Measurements from ENCODE around the gene RBMS3. TPM values are rescaled to one million over a fixed set of nuclear protein-coding genes. Genes with fewer than 3 reads are reported as not detected.

Gene RBMS3
- total and polyA plus RNA-seq, 2 experiments from 2014 or later: 3.2 to 7.4 TPM

DNA sequence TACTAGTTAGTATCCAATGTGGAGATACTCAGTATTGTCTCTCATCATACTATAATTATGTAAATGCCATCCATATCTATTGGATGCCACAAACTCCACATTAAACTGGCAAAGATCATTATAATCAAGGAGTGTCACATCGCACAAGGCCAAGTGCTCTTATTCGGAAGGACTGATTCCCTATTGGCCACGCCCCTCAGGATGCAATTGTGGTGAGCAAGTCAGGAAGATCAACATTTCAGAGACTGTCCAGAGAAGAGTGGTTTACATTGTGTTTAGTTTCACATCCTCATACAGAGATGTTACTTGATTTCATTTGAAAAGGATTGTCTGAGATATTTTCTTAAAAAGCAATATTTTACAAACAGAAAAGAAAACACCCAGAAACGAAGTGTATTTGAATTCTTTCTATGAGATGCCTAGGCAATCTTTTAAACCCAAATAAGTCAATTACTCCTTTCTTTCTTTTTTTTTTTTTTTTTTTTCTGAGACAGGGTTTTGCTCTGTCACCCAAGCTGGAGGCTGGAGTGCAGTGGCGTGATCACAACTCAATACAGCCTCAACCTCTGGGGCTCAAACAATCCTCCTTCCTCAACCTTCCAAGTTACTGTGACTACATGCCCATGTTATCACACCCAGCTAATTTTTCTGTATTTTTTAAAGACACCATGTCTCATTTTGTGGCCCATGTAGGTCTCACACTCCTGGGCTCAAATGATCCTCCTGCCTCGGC lies 369.1 kb downstream of the RBMS3 start:
- H3F3A ChIP-seq (replicated peaks; ENCODE audit: low read depth): no peaks in the 10 kb centered on the region
- DNase-seq (ENCODE audit: low spot score) (no peak), ATAC-seq (no peak)
- H3K4me1 Mint-ChIP-seq: peaks cover 2% of the 10 kb centered on the region
- H3K36me3 Mint-ChIP-seq (ENCODE audit: low read depth): no peaks in the 10 kb centered on the region
- H3K27me3 ChIP-seq (ENCODE audit: insufficient read depth): no peaks in the 10 kb centered on the region
- no peaks in the 10 kb centered on the region for H3K27me3 Mint-ChIP-seq (ENCODE audit: insufficient read depth, low read depth, poor library complexity)
- no peak overlapping the region for H3K27ac Mint-ChIP-seq
- no peaks in the 10 kb centered on the region for H3K36me3 ChIP-seq (ENCODE audit: insufficient read depth)
- no peak for TF ChIP-seq ZNF462 (CRISPR knock-in tag; IDR thresholded peaks at IDR 0.05)
- no peak for TF ChIP-seq CREB1 (CRISPR knock-in tag; IDR thresholded peaks at IDR 0.05; ENCODE audit: low read depth)
- TF ChIP-seq, protein P1, sequence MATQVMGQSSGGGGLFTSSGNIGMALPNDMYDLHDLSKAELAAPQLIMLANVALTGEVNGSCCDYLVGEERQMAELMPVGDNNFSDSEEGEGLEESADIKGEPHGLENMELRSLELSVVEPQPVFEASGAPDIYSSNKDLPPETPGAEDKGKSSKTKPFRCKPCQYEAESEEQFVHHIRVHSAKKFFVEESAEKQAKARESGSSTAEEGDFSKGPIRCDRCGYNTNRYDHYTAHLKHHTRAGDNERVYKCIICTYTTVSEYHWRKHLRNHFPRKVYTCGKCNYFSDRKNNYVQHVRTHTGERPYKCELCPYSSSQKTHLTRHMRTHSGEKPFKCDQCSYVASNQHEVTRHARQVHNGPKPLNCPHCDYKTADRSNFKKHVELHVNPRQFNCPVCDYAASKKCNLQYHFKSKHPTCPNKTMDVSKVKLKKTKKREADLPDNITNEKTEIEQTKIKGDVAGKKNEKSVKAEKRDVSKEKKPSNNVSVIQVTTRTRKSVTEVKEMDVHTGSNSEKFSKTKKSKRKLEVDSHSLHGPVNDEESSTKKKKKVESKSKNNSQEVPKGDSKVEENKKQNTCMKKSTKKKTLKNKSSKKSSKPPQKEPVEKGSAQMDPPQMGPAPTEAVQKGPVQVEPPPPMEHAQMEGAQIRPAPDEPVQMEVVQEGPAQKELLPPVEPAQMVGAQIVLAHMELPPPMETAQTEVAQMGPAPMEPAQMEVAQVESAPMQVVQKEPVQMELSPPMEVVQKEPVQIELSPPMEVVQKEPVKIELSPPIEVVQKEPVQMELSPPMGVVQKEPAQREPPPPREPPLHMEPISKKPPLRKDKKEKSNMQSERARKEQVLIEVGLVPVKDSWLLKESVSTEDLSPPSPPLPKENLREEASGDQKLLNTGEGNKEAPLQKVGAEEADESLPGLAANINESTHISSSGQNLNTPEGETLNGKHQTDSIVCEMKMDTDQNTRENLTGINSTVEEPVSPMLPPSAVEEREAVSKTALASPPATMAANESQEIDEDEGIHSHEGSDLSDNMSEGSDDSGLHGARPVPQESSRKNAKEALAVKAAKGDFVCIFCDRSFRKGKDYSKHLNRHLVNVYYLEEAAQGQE (IDR thresholded peaks at IDR 0.05; ENCODE audit: unreplicated experiment): no peak
- no peak for TF ChIP-seq ETS1 (IDR thresholded peaks at IDR 0.05)
- TF ChIP-seq POLR2AphosphoS5 (IDR thresholded peaks at IDR 0.05; ENCODE audit: low read depth): no peak
- no peak for TF ChIP-seq EZH2 (IDR thresholded peaks at IDR 0.05; ENCODE audit: low read depth, unreplicated experiment)
- TF ChIP-seq ZNF331 (CRISPR knock-in tag; IDR thresholded peaks at IDR 0.05; ENCODE audit: low read depth): no peak
- TF ChIP-seq, protein P2, sequence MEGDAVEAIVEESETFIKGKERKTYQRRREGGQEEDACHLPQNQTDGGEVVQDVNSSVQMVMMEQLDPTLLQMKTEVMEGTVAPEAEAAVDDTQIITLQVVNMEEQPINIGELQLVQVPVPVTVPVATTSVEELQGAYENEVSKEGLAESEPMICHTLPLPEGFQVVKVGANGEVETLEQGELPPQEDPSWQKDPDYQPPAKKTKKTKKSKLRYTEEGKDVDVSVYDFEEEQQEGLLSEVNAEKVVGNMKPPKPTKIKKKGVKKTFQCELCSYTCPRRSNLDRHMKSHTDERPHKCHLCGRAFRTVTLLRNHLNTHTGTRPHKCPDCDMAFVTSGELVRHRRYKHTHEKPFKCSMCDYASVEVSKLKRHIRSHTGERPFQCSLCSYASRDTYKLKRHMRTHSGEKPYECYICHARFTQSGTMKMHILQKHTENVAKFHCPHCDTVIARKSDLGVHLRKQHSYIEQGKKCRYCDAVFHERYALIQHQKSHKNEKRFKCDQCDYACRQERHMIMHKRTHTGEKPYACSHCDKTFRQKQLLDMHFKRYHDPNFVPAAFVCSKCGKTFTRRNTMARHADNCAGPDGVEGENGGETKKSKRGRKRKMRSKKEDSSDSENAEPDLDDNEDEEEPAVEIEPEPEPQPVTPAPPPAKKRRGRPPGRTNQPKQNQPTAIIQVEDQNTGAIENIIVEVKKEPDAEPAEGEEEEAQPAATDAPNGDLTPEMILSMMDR (conservative IDR thresholded peaks at IDR 0.05; ENCODE audit: low read depth in 2 of 2): no peak
- TF ChIP-seq JUNB (IDR thresholded peaks at IDR 0.05; ENCODE audit: unreplicated experiment): no peak
- no peak for TF ChIP-seq EZH2phosphoT487 (IDR thresholded peaks at IDR 0.05; ENCODE audit: unreplicated experiment)
- no peak for TF ChIP-seq ZNF114 (CRISPR knock-in tag; IDR thresholded peaks at IDR 0.05)
- no peak for TF ChIP-seq NANOG (IDR thresholded peaks at IDR 0.05; ENCODE audit: borderline replicate concordance)
- no peak for TF ChIP-seq STAT1 (IDR thresholded peaks at IDR 0.05; ENCODE audit: unreplicated experiment)
- H3K4me3 ChIP-seq: no peak overlapping the region
- peaks cover 10% of the 10 kb centered on the region; the same call in 1 of the 2 replicates for H3K4me1 ChIP-seq (ENCODE audit: insufficient read depth)
- no peak overlapping the region for H3K4me2 ChIP-seq
- no peak overlapping the region for H3K27ac ChIP-seq (ENCODE audit: low read depth)
- no peak overlapping the region for H2AFZ ChIP-seq
- H3K9me3 Mint-ChIP-seq: no peaks in the 10 kb centered on the region
- H3K4me3 Mint-ChIP-seq: no peak overlapping the region
- H4K20me1 ChIP-seq (replicated peaks; ENCODE audit: insufficient read depth): no peaks in the 10 kb centered on the region
- no peaks in the 10 kb centered on the region for H3K9me2 ChIP-seq (ENCODE audit: insufficient read depth)
- no peaks in the 10 kb centered on the region for H3K79me2 ChIP-seq (replicated peaks; ENCODE audit: insufficient read depth)
